IMR-90 (cell line): Measurements from ENCODE around the gene SMARCD1. TPM values are rescaled to one million over a fixed set of nuclear protein-coding genes. Genes with fewer than 3 reads are reported as not detected.

Experiments used
- ATAC-seq: fragments of 200-7000 bp; cut with Tn5 transposase; 2 replicates; pipeline ENCODE4 v1.9.1; 2020; ENCODE audit warnings: low read depth, mild to moderate bottlenecking, moderate library complexity
- BruUV-seq: library from RNA; stranded (reverse); fragments of 400-500 nt; replicated peaks from 2 replicates; lab custom pipeline; 2021; lab: Mats Ljungman, UMichigan
- CTCF ChIA-PET: fragments of 300-600 bp; formaldehyde crosslinking; extraction: SDS; loops from one replicate; lab custom pipeline; 2021; ENCODE audit warnings: antibody characterized with exemption; lab: Yijun Ruan, JAX
- POLR2A ChIA-PET: fragments of 300-600 bp; sonication (Branson Sonifier 250); formaldehyde crosslinking; loops from one replicate; lab custom pipeline; 2022; ENCODE audit warnings: antibody characterized with exemption; ENCODE audit not compliant: unreplicated experiment; lab: Charles Lee
- DNase-seq: peaks from one replicate; pipeline ENCODE4 v3.0.0; 2013
- H2AFZ ChIP-seq: replicated peaks from 2 replicates; pipeline ENCODE3; 2013; ENCODE audit warnings: low read length, mild to moderate bottlenecking; ENCODE audit not compliant: poor library complexity
- H2AK5ac ChIP-seq: 2 replicates; pipeline ENCODE4 v1.6.1; 2013; ENCODE audit warnings: low read depth, low read length, inconsistent platforms
- H2AK9ac ChIP-seq: replicated peaks from 2 replicates; pipeline ENCODE3; 2013; ENCODE audit warnings: mild to moderate bottlenecking, low read depth, low read length, moderate library complexity; ENCODE audit not compliant: poor library complexity
- H2BK120ac ChIP-seq: 2 replicates; pipeline ENCODE4 v1.6.1; 2013; ENCODE audit warnings: low read depth, low read length, inconsistent platforms
- H2BK15ac ChIP-seq: 3 replicates; pipeline ENCODE4 v1.6.1; 2013; ENCODE audit warnings: low read depth, low read length, inconsistent platforms
- H2BK20ac ChIP-seq: 2 replicates; pipeline ENCODE4 v1.6.1; 2013; ENCODE audit warnings: low read depth, mild to moderate bottlenecking, inconsistent platforms, low read length, moderate library complexity
- H2BK5ac ChIP-seq: 2 replicates; pipeline ENCODE4 v1.6.1; 2013; ENCODE audit warnings: mild to moderate bottlenecking, low read depth, low read length, inconsistent platforms; ENCODE audit not compliant: poor library complexity, severe bottlenecking
- H3K14ac ChIP-seq: replicated peaks from 2 replicates; pipeline ENCODE4 v1.6.1; 2013; ENCODE audit warnings: low read depth, low read length, inconsistent platforms
- H3K18ac ChIP-seq: 2 replicates; pipeline ENCODE4 v1.6.1; 2013; ENCODE audit warnings: low read depth, low read length, control low read depth
- H3K23ac ChIP-seq: 2 replicates; pipeline ENCODE4 v1.6.1; 2013; ENCODE audit warnings: low read depth, low read length, inconsistent platforms
- H3K27ac ChIP-seq: 2 replicates; pipeline ENCODE4 v1.5.1; 2013; ENCODE audit warnings: mild to moderate bottlenecking, control low read depth, low read length; ENCODE audit not compliant: insufficient read depth
- H3K27me3 ChIP-seq: 2 replicates; pipeline ENCODE4 v1.6.1; 2013; ENCODE audit warnings: low read length; ENCODE audit not compliant: control insufficient read depth, insufficient read depth
- H3K36me3 ChIP-seq: 2 replicates; pipeline ENCODE4 v1.6.1; 2013; ENCODE audit warnings: low read length, mixed read lengths; ENCODE audit not compliant: control insufficient read depth, insufficient read depth
- H3K4ac ChIP-seq: 2 replicates; pipeline ENCODE4 v1.6.1; 2013; ENCODE audit warnings: low read depth, low read length, inconsistent platforms
- H3K4me1 ChIP-seq: 2 replicates; pipeline ENCODE4 v1.6.1; 2013; ENCODE audit warnings: low read length, mixed read lengths; ENCODE audit not compliant: control insufficient read depth, insufficient read depth
- H3K4me2 ChIP-seq: 2 replicates; pipeline ENCODE4 v1.6.1; 2013; ENCODE audit warnings: low read depth, mild to moderate bottlenecking, control low read depth, low read length, moderate library complexity
- H3K4me3 ChIP-seq: 2 replicates; pipeline ENCODE4 v1.5.1; 2013; ENCODE audit warnings: low read depth, mild to moderate bottlenecking, control low read depth, low read length, moderate library complexity; ENCODE audit not compliant: insufficient read depth
- H3K56ac ChIP-seq: 2 replicates; pipeline ENCODE4 v1.6.1; 2013; ENCODE audit warnings: low read length, inconsistent platforms; ENCODE audit not compliant: insufficient read depth; ENCODE audit errors: extremely low read depth
- H3K79me1 ChIP-seq, 2 experiments: 2 replicates each; pipeline ENCODE4 v1.6.1; 2013; ENCODE audit warnings: low read length in 2 of 2, inconsistent platforms in 1 of 2, low read depth in 1 of 2
- H3K9ac ChIP-seq: 2 replicates; pipeline ENCODE4 v1.6.1; 2013; ENCODE audit warnings: low read depth, low read length, control low read depth
- H3K9me1 ChIP-seq: 2 replicates; pipeline ENCODE4 v1.6.1; 2013; ENCODE audit warnings: low read length, inconsistent platforms; ENCODE audit not compliant: insufficient read depth
- H3K9me3 ChIP-seq: 2 replicates; pipeline ENCODE4 v1.6.1; 2013; ENCODE audit warnings: low read length; ENCODE audit not compliant: control insufficient read depth, insufficient read depth
- H4K20me1 ChIP-seq: 2 replicates; pipeline ENCODE4 v1.6.1; 2013; ENCODE audit warnings: low read length, inconsistent platforms; ENCODE audit not compliant: insufficient read depth
- H4K5ac ChIP-seq: 2 replicates; pipeline ENCODE4 v1.6.1; 2013; ENCODE audit warnings: mild to moderate bottlenecking, low read depth, low read length, control low read depth
- H4K8ac ChIP-seq, 2 experiments: 2 replicates each; pipeline ENCODE4 v1.6.1; 2013; ENCODE audit warnings: low read depth in 2 of 2, low read length in 2 of 2, control low read depth in 1 of 2, inconsistent platforms in 1 of 2
- H4K91ac ChIP-seq: 2 replicates; pipeline ENCODE4 v1.6.1; 2013; ENCODE audit warnings: low read depth, low read length, inconsistent platforms; ENCODE audit not compliant: insufficient read depth
- BHLHE40 ChIP-seq: fragments of 150-350 bp; IDR thresholded peaks from 2 replicates; pipeline ENCODE4 v1.6.1; 2016; ENCODE audit warnings: mild to moderate bottlenecking, low read depth, low read length
- CHD1 ChIP-seq: IDR thresholded peaks from 2 replicates; pipeline ENCODE4 v1.6.1; 2012; ENCODE audit warnings: low read depth, low read length, improper control_type of control experiment
- CTCF ChIP-seq: conservative IDR thresholded peaks from 2 replicates; pipeline ENCODE4 v1.5.1; 2012; ENCODE audit warnings: mild to moderate bottlenecking, low read depth, low read length, improper control_type of control experiment
- FOS ChIP-seq: fragments of 150-350 bp; IDR thresholded peaks from 2 replicates; pipeline ENCODE4 v1.6.1; 2016; ENCODE audit warnings: low read depth, low read length
- MAFK ChIP-seq: IDR thresholded peaks from 2 replicates; pipeline ENCODE4 v1.6.1; 2012; ENCODE audit warnings: low read depth, low read length, improper control_type of control experiment
- MAZ ChIP-seq: IDR thresholded peaks from 2 replicates; pipeline ENCODE4 v1.6.1; 2012; ENCODE audit warnings: low read depth, mild to moderate bottlenecking, low read length, improper control_type of control experiment, moderate library complexity, borderline replicate concordance
- MXI1 ChIP-seq: IDR thresholded peaks from 2 replicates; pipeline ENCODE4 v1.6.1; 2012; ENCODE audit warnings: low read depth, mild to moderate bottlenecking, low read length, moderate library complexity, borderline replicate concordance
- RCOR1 ChIP-seq: IDR thresholded peaks from 2 replicates; pipeline ENCODE4 v1.6.1; 2012; ENCODE audit warnings: mild to moderate bottlenecking, low read length, improper control_type of control experiment; ENCODE audit not compliant: insufficient replicate concordance
- RFX5 ChIP-seq: IDR thresholded peaks from 2 replicates; pipeline ENCODE4 v1.8.0; 2012; ENCODE audit warnings: low read depth, mild to moderate bottlenecking, low read length, moderate library complexity
- SMC3 ChIP-seq: fragments of 150-350 bp; IDR thresholded peaks from 2 replicates; pipeline ENCODE4 v1.6.1; 2016; ENCODE audit warnings: low read depth, mild to moderate bottlenecking, antibody characterized with exemption, low read length, moderate library complexity
- USF2 ChIP-seq: fragments of 150-350 bp; IDR thresholded peaks from 2 replicates; pipeline ENCODE4 v1.6.1; 2017; ENCODE audit warnings: mild to moderate bottlenecking, antibody characterized with exemption, low read length, low read depth
- WGBS, 2 experiments: methylation state at CpG; one replicate each; pipeline versions ENCODE4 v1.1.5 to v1.1.7; 2013; ENCODE audit warnings: missing lambda C conversion rate in 2 of 2; ENCODE audit not compliant: insufficient read length in 1 of 2; ENCODE audit errors: extremely low coverage in 2 of 2; 5-methylcytosine and 5-hydroxymethylcytosine counted together
- dilution Hi-C: fragments of 300-500 bp; cut with HindIII; formaldehyde crosslinking; loops from one replicate; pipeline ENCODE4 v1.14.3; 2018; ENCODE audit warnings: low sequenced_read_pairs; ENCODE audit not compliant: unreplicated experiment
- in situ Hi-C: fragments of 300-500 bp; cut with MboI; formaldehyde crosslinking; loops from 3 replicates; pipeline ENCODE4 v1.14.3; 2019; ENCODE audit warnings: low sequenced_read_pairs, inconsistent platforms, mixed read lengths
- intact Hi-C: fragments of 100-400 bp; cut with micrococcal nuclease; formaldehyde crosslinking; loops from 2 replicates; pipeline ENCODE4 v1.10.0; 2022
- polyA plus RNA-seq, 3 experiments: library from polyadenylated mRNA; depleted of rRNA; stranded (reverse); fragments of >200 nt; gene quantifications; 2 replicates each; pipeline ENCODE4 v1.2.3, GENCODE V29; 2012; ENCODE audit warnings: low replicate concordance in 1 of 3
- total RNA-seq: library from RNA; depleted of rRNA; stranded (reverse); fragments of >200 nt; gene quantifications from 2 replicates; pipeline ENCODE4 v1.2.3, GENCODE V29; 2012
- TF ChIP-seq, protein P1 (sequence below): fragments of 150-350 bp; IDR thresholded peaks from 2 replicates; pipeline ENCODE4 v1.6.1; 2016; ENCODE audit warnings: low read depth, mild to moderate bottlenecking, low read length, moderate library complexity, borderline replicate concordance

The SMARCD1 gene
- total and polyA plus RNA-seq, 2 of the 4 experiments (the other 2 are of a cell fraction) = 28.1 to 47.9 TPM

DNA sequence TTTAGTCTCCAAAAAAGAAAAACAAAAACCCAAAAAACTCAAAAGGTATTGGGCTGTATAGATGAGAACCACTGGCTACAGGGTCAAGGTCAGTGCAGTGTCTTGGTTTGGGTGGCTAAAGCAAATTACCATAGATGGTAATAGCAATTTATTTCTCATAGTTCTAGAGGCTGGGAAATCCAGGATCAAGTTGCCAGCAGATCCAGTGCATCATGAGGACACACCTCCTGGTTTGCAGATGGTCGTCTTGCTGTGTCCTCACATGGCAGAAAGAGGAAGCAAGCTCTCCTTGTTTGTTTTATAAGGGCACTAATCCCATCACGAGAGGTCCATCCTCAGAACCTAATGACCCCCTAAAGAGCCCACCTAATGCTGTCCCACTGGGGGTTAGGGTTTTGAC is 38.1 kb downstream of the SMARCD1 start:
- no CpG with 5 or more reads among the region's 2 CpGs for WGBS, 2 experiments
- dilution Hi-C loops = no loop called here
- H3K4me2 ChIP-seq = no peak overlapping the region
- no peak overlapping the region for H3K18ac ChIP-seq
- no peak overlapping the region for H2AK9ac ChIP-seq
- POLR2A ChIA-PET = no interaction called here
- H3K79me1 ChIP-seq = peaks cover 13 to 57% of the 10 kb centered on the region in 2 experiments
- no peak overlapping the region for H2BK20ac ChIP-seq
- ATAC-seq (no peak), DNase-seq (peak; percentile 15)
- H2AK5ac ChIP-seq = no peak overlapping the region
- H2BK15ac ChIP-seq = no peak overlapping the region
- TF ChIP-seq CHD1 (no peak), MAZ (no peak), RFX5 (no peak), FOS (no peak), CTCF (no peak), SMC3 (no peak), USF2 (no peak), MAFK (no peak), RCOR1 (no peak), BHLHE40 (no peak), MXI1 (no peak)
- TF ChIP-seq, protein P1, sequence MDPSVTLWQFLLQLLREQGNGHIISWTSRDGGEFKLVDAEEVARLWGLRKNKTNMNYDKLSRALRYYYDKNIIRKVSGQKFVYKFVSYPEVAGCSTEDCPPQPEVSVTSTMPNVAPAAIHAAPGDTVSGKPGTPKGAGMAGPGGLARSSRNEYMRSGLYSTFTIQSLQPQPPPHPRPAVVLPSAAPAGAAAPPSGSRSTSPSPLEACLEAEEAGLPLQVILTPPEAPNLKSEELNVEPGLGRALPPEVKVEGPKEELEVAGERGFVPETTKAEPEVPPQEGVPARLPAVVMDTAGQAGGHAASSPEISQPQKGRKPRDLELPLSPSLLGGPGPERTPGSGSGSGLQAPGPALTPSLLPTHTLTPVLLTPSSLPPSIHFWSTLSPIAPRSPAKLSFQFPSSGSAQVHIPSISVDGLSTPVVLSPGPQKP = no peak
- intact Hi-C loops = no loop called here
- H4K5ac ChIP-seq = no peak overlapping the region
- no peaks in the 10 kb centered on the region for H3K27me3 ChIP-seq
- H4K20me1 ChIP-seq = peaks cover 5% of the 10 kb centered on the region; the same call in 1 of the 2 replicates
- H3K4me3 ChIP-seq = no peak overlapping the region
- no peaks in the 10 kb centered on the region for H3K9me3 ChIP-seq
- H3K36me3 ChIP-seq = peaks cover 30% of the 10 kb centered on the region
- no peak overlapping the region for H3K23ac ChIP-seq
- H2BK120ac ChIP-seq = no peak overlapping the region
- no peak overlapping the region for H4K8ac ChIP-seq
- H2BK5ac ChIP-seq = no peak overlapping the region
- H3K56ac ChIP-seq = no peak overlapping the region
- H3K27ac ChIP-seq = no peak overlapping the region
- H3K4me1 ChIP-seq = no peaks in the 10 kb centered on the region
- H3K9ac ChIP-seq = no peak overlapping the region
- H3K9me1 ChIP-seq = peaks cover 5% of the 10 kb centered on the region; the same call in 1 of the 2 replicates
- in situ Hi-C loops = no loop called here
- H4K91ac ChIP-seq = no peak overlapping the region
- H3K4ac ChIP-seq = no peak overlapping the region
- BruUV-seq = no TSS peak
- no peak overlapping the region for H3K14ac ChIP-seq
- CTCF ChIA-PET = interaction anchor here (3.3 kb wide), 1 partner anchor 12 kb away, joined by 13 read pairs; the partner anchor contains the start of gene COX14
- H2AFZ ChIP-seq = no peak overlapping the region
